ENCODE results near the gene SERINC5.

The SERINC5 gene

GRCh38 chr5:80299601-80300000 is 43.8 kb upstream of the SERINC5 start:
- Histone ChIP-seq H3K4me1 (ENCODE audit: low read depth, poor library complexity, severe bottlenecking) (no peaks in the 10 kb centered on the region), H3K27me3 (ENCODE audit: insufficient read depth, low read depth) (no peaks in the 10 kb centered on the region), H3K27ac (no peak overlapping the region), H3K36me3 (ENCODE audit: insufficient read depth) (no peaks in the 10 kb centered on the region), H3K9ac (no peak overlapping the region), H3K79me2 (ENCODE audit: insufficient read depth, low read depth) (no peaks in the 10 kb centered on the region), H2AFZ (ENCODE audit: low read depth) (no peak overlapping the region), H4K20me1 (ENCODE audit: insufficient read depth) (no peaks in the 10 kb centered on the region), H3K4me3 (IDR thresholded peaks at IDR 0.05; ENCODE audit: insufficient read depth, low read depth, low read length) (no peak overlapping the region), H3K4me2 (no peak overlapping the region)
- TF ChIP-seq CTCF (conservative IDR thresholded peaks at IDR 0.05; ENCODE audit: low read depth, low read length) = no peak

GRCh38 chr5:80296121-80296520 is 40.3 kb upstream of the SERINC5 start:
- Histone ChIP-seq H4K20me1 (ENCODE audit: insufficient read depth) (no peaks in the 10 kb centered on the region), H3K4me2 (no peak overlapping the region), H3K79me2 (ENCODE audit: insufficient read depth, low read depth) (no peaks in the 10 kb centered on the region), H3K27me3 (ENCODE audit: insufficient read depth, low read depth) (no peaks in the 10 kb centered on the region), H3K4me3 (IDR thresholded peaks at IDR 0.05; ENCODE audit: insufficient read depth, low read depth, low read length) (no peak overlapping the region), H3K9ac (no peak overlapping the region), H2AFZ (ENCODE audit: low read depth) (no peak overlapping the region), H3K36me3 (ENCODE audit: insufficient read depth) (no peaks in the 10 kb centered on the region), H3K4me1 (ENCODE audit: low read depth, poor library complexity, severe bottlenecking) (no peaks in the 10 kb centered on the region), H3K27ac (no peak overlapping the region)
- TF ChIP-seq CTCF (conservative IDR thresholded peaks at IDR 0.05; ENCODE audit: low read depth, low read length) = no peak

GRCh38 chr5:80291761-80292160 is 35.9 kb upstream of the SERINC5 start:
- no peak overlapping the region for H3K27ac ChIP-seq
- H4K20me1 ChIP-seq (ENCODE audit: insufficient read depth) = no peaks in the 10 kb centered on the region
- H3K4me1 ChIP-seq (ENCODE audit: low read depth, poor library complexity, severe bottlenecking) = no peaks in the 10 kb centered on the region
- no peaks in the 10 kb centered on the region for H3K79me2 ChIP-seq (ENCODE audit: insufficient read depth, low read depth)
- no peaks in the 10 kb centered on the region for H3K36me3 ChIP-seq (ENCODE audit: insufficient read depth)
- TF ChIP-seq CTCF (conservative IDR thresholded peaks at IDR 0.05; ENCODE audit: low read depth, low read length) = no peak
- H3K4me2 ChIP-seq = no peak overlapping the region
- no peak overlapping the region for H3K4me3 ChIP-seq (IDR thresholded peaks at IDR 0.05; ENCODE audit: insufficient read depth, low read depth, low read length)
- no peaks in the 10 kb centered on the region for H3K27me3 ChIP-seq (ENCODE audit: insufficient read depth, low read depth)
- no peak overlapping the region for H3K9ac ChIP-seq
- H2AFZ ChIP-seq (ENCODE audit: low read depth) = no peak overlapping the region

- Histone ChIP-seq H3K27me3 (ENCODE audit: insufficient read depth, low read depth) (no peaks in the 10 kb centered on the region), H3K4me3 (IDR thresholded peaks at IDR 0.05; ENCODE audit: insufficient read depth, low read depth, low read length) (no peak overlapping the region), H3K9ac (no peak overlapping the region), H3K36me3 (ENCODE audit: insufficient read depth) (no peaks in the 10 kb centered on the region), H3K4me1 (ENCODE audit: low read depth, poor library complexity, severe bottlenecking) (no peaks in the 10 kb centered on the region), H2AFZ (ENCODE audit: low read depth) (no peak overlapping the region), H3K27ac (no peak overlapping the region), H4K20me1 (ENCODE audit: insufficient read depth) (no peaks in the 10 kb centered on the region), H3K79me2 (ENCODE audit: insufficient read depth, low read depth) (no peaks in the 10 kb centered on the region), H3K4me2 (no peak overlapping the region)
- TF ChIP-seq CTCF (conservative IDR thresholded peaks at IDR 0.05; ENCODE audit: low read depth, low read length) = no peak
Measured at GRCh38 chr5:80289320-80289719, 33.5 kb upstream of the SERINC5 start.

GRCh38 chr5:80288177-80288576 is 32.3 kb upstream of the SERINC5 start:
- Histone ChIP-seq H3K9ac (no peak overlapping the region), H3K79me2 (ENCODE audit: insufficient read depth, low read depth) (no peaks in the 10 kb centered on the region), H4K20me1 (ENCODE audit: insufficient read depth) (no peaks in the 10 kb centered on the region), H3K36me3 (ENCODE audit: insufficient read depth) (no peaks in the 10 kb centered on the region), H3K27me3 (ENCODE audit: insufficient read depth, low read depth) (no peaks in the 10 kb centered on the region), H2AFZ (ENCODE audit: low read depth) (no peak overlapping the region), H3K4me1 (ENCODE audit: low read depth, poor library complexity, severe bottlenecking) (no peaks in the 10 kb centered on the region), H3K27ac (no peak overlapping the region), H3K4me2 (no peak overlapping the region), H3K4me3 (IDR thresholded peaks at IDR 0.05; ENCODE audit: insufficient read depth, low read depth, low read length) (no peak overlapping the region)
- TF ChIP-seq CTCF (conservative IDR thresholded peaks at IDR 0.05; ENCODE audit: low read depth, low read length) = no peak

All from KMS-11 (cell line).